GM18498 (cell line): ENCODE results near the gene ZBTB20.
"Not testable (repeated sequence)": the region's sequence is repeated elsewhere in the genome, so short reads cannot be mapped to it uniquely, and the experiment has no call there.

Experiments used
- ATAC-seq: cut with Tn5 transposase; IDR thresholded peaks from one replicate; pipeline ENCODE4 v1.9.1; 2021; ENCODE audit warnings: mild to moderate bottlenecking, moderate library complexity; ENCODE audit not compliant: unreplicated experiment

Gene ZBTB20

DNA sequence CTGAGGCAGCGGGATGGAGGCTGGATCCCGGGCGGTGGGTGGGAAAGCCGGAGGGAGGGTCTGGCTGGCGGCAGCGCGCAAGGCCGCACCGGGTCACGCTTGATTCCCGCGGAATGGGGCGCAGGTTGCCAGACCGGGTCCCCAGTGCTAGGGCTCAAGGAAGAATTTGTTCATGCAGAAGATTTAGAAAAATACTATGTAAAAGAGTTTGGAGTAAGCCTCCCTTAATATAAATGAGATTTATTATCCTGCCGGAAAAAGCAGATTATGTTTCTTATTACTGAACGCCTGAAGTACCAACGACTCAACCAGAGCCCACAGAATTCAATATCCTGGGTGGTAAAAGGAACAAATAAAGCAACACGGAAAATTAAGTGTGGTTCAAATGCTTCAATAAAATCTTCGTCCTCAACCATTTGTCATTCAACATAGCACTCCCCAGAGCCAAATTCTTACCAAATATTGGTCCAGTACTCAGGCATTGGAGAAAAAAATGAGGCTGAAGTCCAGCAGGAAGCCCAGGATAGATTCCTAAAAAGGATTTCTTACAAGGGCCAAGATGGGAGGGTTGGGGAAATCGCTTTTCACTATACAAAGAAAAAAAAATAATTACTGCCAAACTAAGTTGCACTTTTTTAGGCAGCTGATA lies 1.2 kb upstream of the ZBTB20 start:
- ATAC-seq = peak; percentile 8

GRCh38 chr3:115147329-115148141 lies 447 bp upstream of the ZBTB20 start:
- ATAC-seq = peak; percentile 81

- ATAC-seq = no peak
Observed at GRCh38 chr3:115146032-115146417, 1.1 kb downstream of the ZBTB20 start.

GRCh38 chr3:115141033-115141757 lies 5.9 kb downstream of the ZBTB20 start:
- ATAC-seq = peak; percentile 63

DNA sequence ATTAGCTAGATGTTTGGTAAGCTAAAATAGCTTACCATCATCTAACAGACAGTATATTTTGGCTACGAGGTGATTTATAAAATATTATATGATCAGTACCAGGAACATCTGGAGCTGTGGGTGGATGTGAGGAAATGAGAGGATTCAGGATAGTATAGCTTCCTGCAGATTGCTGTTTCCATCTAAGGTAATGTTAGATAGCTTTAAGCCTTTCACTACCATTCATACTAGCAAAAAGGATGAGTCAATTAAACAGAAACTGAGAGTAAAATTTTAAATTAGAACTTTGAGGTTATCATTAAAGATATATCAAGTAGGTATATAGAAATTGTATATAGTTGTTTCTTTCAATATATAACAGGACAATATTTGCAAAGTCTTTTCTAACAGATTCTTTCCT lies 8.0 kb downstream of the ZBTB20 start:
- ATAC-seq = no peak

GRCh38 chr3:115134648-115135347 lies 12.3 kb downstream of the ZBTB20 start:
- no peak for ATAC-seq

DNA sequence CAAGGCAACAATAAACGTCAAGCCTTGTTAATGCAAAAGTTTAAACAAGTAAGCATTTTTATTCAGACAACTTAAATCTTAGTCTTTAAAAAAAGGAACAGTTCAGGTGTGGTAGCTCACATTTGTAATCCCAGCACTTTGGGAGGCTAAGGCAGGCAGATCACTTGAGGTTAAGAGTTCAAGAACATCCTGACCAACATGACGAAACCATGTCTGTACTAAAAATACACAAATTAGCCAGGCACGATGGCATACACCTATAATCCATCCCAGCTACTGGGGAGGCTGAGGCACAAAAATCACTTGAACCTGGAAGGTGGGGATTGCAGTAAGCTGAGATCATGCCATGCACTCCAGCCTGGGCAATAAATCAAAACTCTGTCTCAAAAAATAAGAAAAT lies 19.9 kb downstream of the ZBTB20 start:
- ATAC-seq = no peak

DNA sequence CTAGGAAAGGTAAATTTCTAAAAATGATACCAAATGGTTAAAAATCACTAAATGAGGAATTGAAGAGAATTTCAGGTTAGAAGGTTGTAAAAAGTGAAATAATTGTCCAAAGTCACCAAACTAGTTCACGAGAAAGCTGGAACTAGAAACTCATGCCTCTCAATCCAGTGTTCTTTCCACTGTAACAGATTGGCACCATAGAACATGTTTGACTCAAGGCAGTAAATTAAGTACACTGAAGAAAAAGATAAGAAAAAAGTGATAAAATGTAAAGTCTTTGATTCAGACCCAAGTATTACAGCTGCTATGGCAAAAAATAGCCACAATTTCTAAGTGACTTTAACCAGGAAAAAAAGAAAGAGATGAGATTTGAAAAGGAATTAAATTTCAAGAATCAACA lies 26.5 kb downstream of the ZBTB20 start:
- no peak for ATAC-seq

GRCh38 chr3:115113367-115113766 lies 33.7 kb downstream of the ZBTB20 start:
- ATAC-seq = no peak

GRCh38 chr3:115111632-115112031 lies 35.5 kb downstream of the ZBTB20 start:
- ATAC-seq = no peak

DNA sequence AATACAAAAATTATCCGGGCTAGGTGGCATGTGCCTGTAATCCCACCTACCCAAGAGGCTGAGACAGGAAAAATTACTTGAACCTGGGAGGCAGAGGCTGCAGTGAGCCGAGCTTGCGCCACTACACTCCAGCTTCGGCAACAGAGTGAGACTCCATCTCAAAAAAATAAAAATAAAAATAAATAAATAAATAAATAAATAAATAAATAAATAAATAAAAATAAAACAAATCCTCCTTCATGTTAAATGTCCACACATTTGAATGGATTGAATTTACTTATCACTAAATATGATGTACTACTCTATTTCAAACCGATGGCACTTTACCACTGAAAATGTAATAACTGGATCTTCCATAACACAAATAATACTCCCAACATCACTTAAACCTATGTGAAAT lies 36.3 kb downstream of the ZBTB20 start:
- ATAC-seq = no peak

DNA sequence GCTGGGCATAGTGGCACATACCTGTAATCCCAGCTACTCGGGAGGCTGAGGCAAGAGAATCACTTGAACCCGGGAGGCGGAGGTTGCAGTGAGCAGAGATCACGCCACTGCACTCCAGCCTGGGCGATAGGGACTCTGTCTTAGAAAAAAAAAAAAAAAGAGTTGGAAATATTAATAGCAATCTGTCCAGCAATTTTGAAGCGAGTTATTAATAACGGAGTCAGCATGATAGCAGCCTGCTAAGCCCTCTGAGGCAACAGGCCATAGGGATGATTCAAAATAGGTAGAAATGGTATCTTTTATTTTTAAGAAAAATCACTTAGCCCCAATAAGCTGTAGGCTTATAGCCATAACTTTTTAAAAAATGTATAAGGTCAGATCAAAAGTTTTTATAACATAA lies 37.0 kb downstream of the ZBTB20 start:
- ATAC-seq = not testable (repeated sequence)

DNA sequence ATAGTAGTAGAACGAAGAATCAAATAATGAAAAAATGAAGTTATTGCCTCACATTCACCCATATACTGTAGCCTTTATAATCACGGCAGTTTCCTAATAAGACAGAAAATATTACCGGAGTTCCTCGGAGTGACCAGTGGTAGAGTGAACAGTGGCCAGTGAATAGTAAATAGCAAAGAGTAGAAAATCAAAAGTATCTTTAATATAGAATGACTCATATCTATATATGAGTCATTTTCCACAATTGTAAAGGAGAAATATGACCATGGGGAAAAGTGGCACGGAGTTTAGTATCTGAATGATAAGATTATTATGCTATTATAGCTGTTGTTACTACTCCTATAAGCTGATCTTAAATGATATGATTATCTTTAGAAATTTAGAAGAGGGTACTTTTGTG lies 38.5 kb downstream of the ZBTB20 start:
- ATAC-seq = no peak

GRCh38 chr3:115102046-115102445 lies 45.0 kb downstream of the ZBTB20 start:
- no peak for ATAC-seq

- ATAC-seq = no peak
Observed at GRCh38 chr3:115100806-115101205, 46.3 kb downstream of the ZBTB20 start.

DNA sequence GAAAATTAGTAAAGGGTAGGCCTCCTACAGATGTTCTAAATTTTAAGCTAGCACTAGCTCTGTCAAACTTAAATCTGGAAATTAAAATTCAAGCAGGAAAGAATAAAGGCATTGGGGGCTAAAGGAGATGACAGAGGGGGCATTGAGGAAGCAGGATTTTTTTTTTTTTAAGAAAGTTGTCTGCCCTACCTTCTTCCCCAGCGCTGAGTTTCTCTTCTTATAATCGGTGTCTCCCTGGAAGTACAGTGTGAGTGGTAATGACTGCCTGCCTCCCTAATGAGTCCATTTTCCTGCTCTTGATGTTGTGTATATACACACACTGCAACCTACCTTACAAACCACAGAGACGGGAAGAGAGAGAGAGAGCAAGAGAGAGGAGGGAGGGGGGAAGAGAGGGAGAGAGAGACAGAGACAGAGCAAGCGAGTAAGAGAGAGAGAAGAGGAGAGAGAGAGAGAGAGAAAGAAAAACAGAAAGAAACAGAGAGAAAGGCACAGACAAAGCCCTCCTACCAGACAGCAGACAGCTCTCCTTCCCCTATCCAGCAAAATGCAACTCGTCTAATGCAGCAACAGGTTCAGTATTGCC lies 47.0 kb downstream of the ZBTB20 start:
- ATAC-seq = peak; percentile 77

DNA sequence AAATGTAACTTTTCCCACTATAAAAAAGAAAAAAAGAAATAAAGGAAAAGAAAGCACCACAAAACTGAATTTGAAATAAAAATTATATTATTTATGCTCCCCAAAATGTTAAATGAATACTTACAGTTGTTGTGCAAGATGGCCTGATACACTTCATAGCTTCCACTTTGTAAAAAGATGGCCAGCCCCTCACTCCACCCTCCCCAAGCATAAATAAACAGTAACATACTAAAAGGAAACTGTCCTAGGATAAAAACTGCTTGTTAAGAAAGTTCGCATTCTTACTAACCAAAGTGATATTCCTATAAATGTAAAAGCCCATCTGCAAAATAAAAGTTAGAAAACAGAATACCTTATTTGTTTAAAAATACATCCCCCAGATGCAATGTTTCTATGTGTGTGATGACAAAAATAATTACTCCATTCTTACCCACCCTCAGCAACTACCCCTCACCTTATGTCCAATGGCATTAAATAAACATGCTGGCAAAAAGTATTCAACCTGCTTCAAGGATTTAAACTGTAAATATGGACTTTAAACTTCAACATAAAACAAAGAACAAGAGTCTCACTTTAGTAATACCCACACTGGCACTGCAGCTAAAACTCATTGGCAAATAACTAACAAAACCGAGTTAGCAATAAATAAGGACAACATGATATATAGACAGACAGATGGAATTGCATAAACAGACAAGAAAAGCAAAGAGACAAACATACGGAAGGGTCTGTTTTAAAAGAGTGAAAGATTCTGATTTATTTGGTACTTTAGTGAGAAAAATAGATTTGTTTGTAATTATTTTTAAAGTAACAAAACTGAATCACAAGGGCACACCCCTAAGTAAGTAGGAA lies 47.7 kb downstream of the ZBTB20 start:
- ATAC-seq = no peak

- ATAC-seq = no peak
Observed at GRCh38 chr3:115098354-115099073, 48.6 kb downstream of the ZBTB20 start.

- ATAC-seq = no peak
Observed at GRCh38 chr3:115095236-115095635, 51.9 kb downstream of the ZBTB20 start.
